H1 (cell line): ENCODE data around the gene STARD3. TPM values are rescaled to one million over a fixed set of nuclear protein-coding genes. Genes with fewer than 3 reads are reported as not detected.
A peak's percentile ranks its signal among the peaks of the same experiment; 100 is the strongest.

Experiments used
- CTCF ChIA-PET: fragments of 300-600 bp; sonication (Branson Sonifier 250); formaldehyde crosslinking; loops from one replicate; lab custom pipeline; 2021; ENCODE audit not compliant: partially characterized antibody; lab: Charles Lee
- POLR2A ChIA-PET: fragments of 300-600 bp; sonication (Branson Sonifier 250); formaldehyde crosslinking; loops from one replicate; lab custom pipeline; 2021; ENCODE audit warnings: inconsistent platforms; ENCODE audit not compliant: partially characterized antibody; lab: Charles Lee
- DNase-seq, 2 experiments: peaks; one replicate each; pipeline versions ENCODE4 v3.0.0 to v3.0.0-alpha.2; 2010 to 2022; ENCODE audit warnings: low spot score in 2 of 2, low read depth in 1 of 2, mixed read lengths in 1 of 2
- FAIRE-seq: peaks from 2 replicates; lab custom pipeline; 2011; peaks lifted over from hg19 to GRCh38; lab: Jason Lieb, UNC
- H2AFZ ChIP-seq: 2 replicates; pipeline ENCODE4 v1.8.1; 2012; ENCODE audit warnings: low read length, inconsistent platforms
- H2AK5ac ChIP-seq: 2 replicates; pipeline ENCODE4 v1.6.1; 2013; ENCODE audit warnings: low read depth, low read length
- H2BK120ac ChIP-seq: replicated peaks from 2 replicates; pipeline ENCODE3; 2013; ENCODE audit warnings: low read depth, low read length, inconsistent platforms
- H2BK12ac ChIP-seq: 2 replicates; pipeline ENCODE4 v1.6.1; 2013; ENCODE audit warnings: low read depth, low read length
- H2BK15ac ChIP-seq: 2 replicates; pipeline ENCODE4 v1.6.1; 2013; ENCODE audit warnings: low read length
- H2BK20ac ChIP-seq: 2 replicates; pipeline ENCODE4 v1.6.1; 2013; ENCODE audit warnings: low read length
- H2BK5ac ChIP-seq: 2 replicates; pipeline ENCODE4 v1.6.1; 2013; ENCODE audit warnings: low read depth, low read length
- H3K14ac ChIP-seq: 2 replicates; pipeline ENCODE4 v1.6.1; 2013; ENCODE audit warnings: inconsistent platforms; ENCODE audit not compliant: insufficient read length
- H3K18ac ChIP-seq: 2 replicates; pipeline ENCODE4 v1.6.1; 2013; ENCODE audit warnings: low read length; ENCODE audit errors: extremely low read depth
- H3K23ac ChIP-seq: 2 replicates; pipeline ENCODE4 v1.6.1; 2013; ENCODE audit warnings: inconsistent platforms; ENCODE audit not compliant: insufficient read length
- H3K23me2 ChIP-seq: 2 replicates; pipeline ENCODE4 v1.6.1; 2013; ENCODE audit warnings: low read depth, low read length
- H3K27ac ChIP-seq: 2 replicates; pipeline ENCODE4 v1.6.1; 2011; ENCODE audit warnings: low read depth, low read length, inconsistent platforms
- H3K27me3 ChIP-seq, 4 experiments: replicated peaks in 1 of 4; 1 replicate in 1 of 4; 2 replicates in 3 of 4; pipeline versions ENCODE4 v1.6.1 to v1.8.1; 2011 to 2013; ENCODE audit warnings: low read length in 3 of 4, mild to moderate bottlenecking in 3 of 4, inconsistent platforms in 2 of 4, mixed read lengths in 2 of 4, moderate library complexity in 1 of 4; ENCODE audit not compliant: control insufficient read depth in 3 of 4, insufficient read depth in 3 of 4; ENCODE audit errors: extremely low read depth in 1 of 4
- H3K36me3 ChIP-seq, 4 experiments: 2 replicates each; pipeline versions ENCODE4 v1.6.1 to v1.8.1; 2011 to 2013; ENCODE audit warnings: mild to moderate bottlenecking in 4 of 4, low read length in 3 of 4, moderate library complexity in 2 of 4, control low read depth in 1 of 4, inconsistent platforms in 1 of 4; ENCODE audit not compliant: insufficient read depth in 4 of 4, control insufficient read depth in 2 of 4
- H3K4ac ChIP-seq: replicated peaks from 2 replicates; pipeline ENCODE3; 2013; ENCODE audit warnings: low read length, low read depth, mixed read lengths, inconsistent platforms; ENCODE audit not compliant: insufficient read length
- H3K4me1 ChIP-seq, 4 experiments: replicated peaks in 1 of 4; 1 replicate in 1 of 4; 2 replicates in 3 of 4; pipeline versions ENCODE4 v1.6.1 to v1.8.1; 2011 to 2013; ENCODE audit warnings: low read length in 3 of 4, inconsistent platforms in 2 of 4, mixed read lengths in 1 of 4; ENCODE audit not compliant: insufficient read depth in 4 of 4, control insufficient read depth in 3 of 4
- H3K4me2 ChIP-seq, 2 experiments: 2 replicates each; pipeline versions ENCODE4 v1.6.1 to v1.8.1; 2011 to 2013; ENCODE audit warnings: low read depth in 2 of 2, low read length in 2 of 2, control low read depth in 1 of 2, inconsistent platforms in 1 of 2, mild to moderate bottlenecking in 1 of 2; ENCODE audit not compliant: insufficient read depth in 1 of 2
- H3K4me3 ChIP-seq, 4 experiments: fragments of 200-600, 300-600 bp in 1 of 4; sonication (generic), shearing (Covaris generic), sonication (Bioruptor Twin) in 1 of 4; 2 replicates each; pipeline versions ENCODE4 v1.5.1 to v1.8.1; 2011 to 2016; ENCODE audit warnings: low read length in 4 of 4, low read depth in 3 of 4, control low read depth in 2 of 4, inconsistent platforms in 2 of 4, mild to moderate bottlenecking in 2 of 4, mixed read lengths in 1 of 4, moderate library complexity in 1 of 4; ENCODE audit not compliant: insufficient read depth in 2 of 4; ENCODE audit errors: extremely low read depth in 1 of 4
- H3K56ac ChIP-seq: replicated peaks from 2 replicates; pipeline ENCODE3; 2013; ENCODE audit warnings: low read depth, mild to moderate bottlenecking, mixed read lengths, low read length, inconsistent platforms; ENCODE audit not compliant: insufficient read length
- H3K79me1 ChIP-seq: 2 replicates; pipeline ENCODE4 v1.6.1; 2013; ENCODE audit warnings: low read depth, low read length, control low read depth
- H3K79me2 ChIP-seq, 2 experiments: 2 replicates each; pipeline versions ENCODE4 v1.6.1 to v1.8.1; 2012 to 2013; ENCODE audit warnings: low read length in 2 of 2, mild to moderate bottlenecking in 2 of 2, inconsistent platforms in 1 of 2; ENCODE audit not compliant: insufficient read depth in 2 of 2, control insufficient read depth in 1 of 2
- H3K9ac ChIP-seq, 4 experiments: replicated peaks in 1 of 4; 1 replicate in 1 of 4; 2 replicates in 3 of 4; pipeline versions ENCODE4 v1.6.1 to v1.8.1; 2011 to 2013; ENCODE audit warnings: low read depth in 3 of 4, low read length in 3 of 4, control low read depth in 2 of 4, mild to moderate bottlenecking in 2 of 4, moderate library complexity in 2 of 4, inconsistent platforms in 1 of 4; ENCODE audit errors: extremely low read depth in 1 of 4
- H3K9me3 ChIP-seq, 2 experiments: 2 replicates each; pipeline versions ENCODE4 v1.6.1 to v1.8.1; 2012 to 2013; ENCODE audit warnings: mild to moderate bottlenecking in 2 of 2, moderate library complexity in 2 of 2, control low read depth in 1 of 2, inconsistent platforms in 1 of 2, low read depth in 1 of 2, low read length in 1 of 2, mixed read lengths in 1 of 2; ENCODE audit not compliant: insufficient read depth in 2 of 2
- H4K20me1 ChIP-seq, 2 experiments: replicated peaks in 1 of 2; 2 replicates each; pipeline versions ENCODE3 to v1.8.1; 2011 to 2013; ENCODE audit warnings: inconsistent platforms in 2 of 2, low read length in 2 of 2, mild to moderate bottlenecking in 1 of 2; ENCODE audit not compliant: insufficient read depth in 2 of 2, control insufficient read depth in 1 of 2
- H4K5ac ChIP-seq: 2 replicates; pipeline ENCODE4 v1.6.1; 2013; ENCODE audit warnings: low read length, low read depth, mixed read lengths, inconsistent platforms; ENCODE audit not compliant: insufficient read length
- H4K8ac ChIP-seq: 2 replicates; pipeline ENCODE4 v1.8.0; 2013; ENCODE audit warnings: mild to moderate bottlenecking, moderate library complexity, low read length, inconsistent platforms; ENCODE audit not compliant: insufficient read depth; ENCODE audit errors: extremely low read depth
- H4K91ac ChIP-seq: replicated peaks from 2 replicates; pipeline ENCODE3; 2013; ENCODE audit warnings: low read length, mixed read lengths, inconsistent platforms; ENCODE audit not compliant: insufficient read length
- BACH1 ChIP-seq: IDR thresholded peaks from 2 replicates; pipeline ENCODE4 v1.6.1; 2012; ENCODE audit warnings: low read length, improper control_type of control experiment
- CBX5 ChIP-seq: fragments of 300-800, 300-1000 bp; sonication (generic); IDR thresholded peaks from 2 replicates; pipeline ENCODE4 v1.7.1; 2016; ENCODE audit warnings: antibody characterized with exemption, low read length, low read depth
- CHD2 ChIP-seq: IDR thresholded peaks from 2 replicates; pipeline ENCODE4 v1.6.1; 2012; ENCODE audit warnings: low read length, improper control_type of control experiment
- EZH2 ChIP-seq: fragments of 200-600 bp; sonication (generic); IDR thresholded peaks from 2 replicates; pipeline ENCODE4 v1.7.1; 2012; ENCODE audit warnings: low read depth, mild to moderate bottlenecking, moderate library complexity, low read length, inconsistent platforms; ENCODE audit not compliant: severe bottlenecking
- HDAC6 ChIP-seq: IDR thresholded peaks from one replicate; pipeline ENCODE4 v1.7.1; 2012; ENCODE audit warnings: low read depth, mild to moderate bottlenecking, inconsistent platforms, low read length, moderate library complexity
- MAFK ChIP-seq: IDR thresholded peaks from 2 replicates; pipeline ENCODE4 v1.6.1; 2012; ENCODE audit warnings: low read depth, mild to moderate bottlenecking, improper control_type of control experiment, low read length
- SRF ChIP-seq: IDR thresholded peaks from 2 replicates; pipeline ENCODE4 v1.6.1; 2011; ENCODE audit warnings: mild to moderate bottlenecking, low read depth, low read length, moderate library complexity
- YY1 ChIP-seq: IDR thresholded peaks from 2 replicates; pipeline ENCODE4 v1.6.1; 2011; ENCODE audit warnings: low read depth, mild to moderate bottlenecking, low read length
- WGBS, 2 experiments: shearing (Covaris generic) in 1 of 2; methylation state at CpG; one replicate each; pipeline versions ENCODE4 v1.1.6 to v1.1.7; 2013 to 2015; ENCODE audit warnings: low lambda C conversion rate in 2 of 2, mixed read lengths in 2 of 2, inconsistent platforms in 1 of 2, low coverage in 1 of 2, missing lambda C conversion rate in 1 of 2; ENCODE audit not compliant: insufficient replicate concordance in 2 of 2, insufficient coverage in 1 of 2, insufficient read length in 1 of 2; ENCODE audit errors: extremely low coverage in 1 of 2, missing lambda C conversion rate in 1 of 2; 5-methylcytosine and 5-hydroxymethylcytosine counted together
- polyA plus RNA-seq, 7 experiments: library from polyadenylated mRNA; depleted of rRNA in 3 of 7; stranded (reverse) in 5 of 7; unstranded in 2 of 7; fragments of >200 nt in 5 of 7; fragments of 200-250 nt in 2 of 7; gene quantifications; 1 replicate in 5 of 7; 2 replicates in 1 of 7; 4 replicates in 1 of 7; pipeline versions ENCODE4 v1.2.1 to v1.2.3, GENCODE V29; 2011 to 2013; ENCODE audit warnings: missing spikeins in 2 of 7, mixed read lengths in 2 of 7
- total RNA-seq: library from RNA; stranded (reverse); fragmentation: NEBNext Ultra II Directional; extraction: Animal tissue kit (Norgen Biotek cat#: 25700); gene quantifications from 2 replicates; pipeline ENCODE4 v1.2.1, GENCODE V29; 2021
- TF ChIP-seq, protein P1 (sequence below): IDR thresholded peaks from 2 replicates; pipeline ENCODE4 v1.6.1; 2012; ENCODE audit warnings: inconsistent platforms

Gene STARD3
- total and polyA plus RNA-seq, 2 of the 8 experiments (the other 6 are each of a cell fraction or from before 2014, with no cell fraction given) = 47.6 to 80.3 TPM

GRCh38 chr17:39667945-39668924 is 31.3 kb downstream of the STARD3 start, which contains the start of gene PNMT:
TSS of gene PNMT (plus strand) at chr17:39668453. CDS start at chr17:39668476, 23 bp downstream.
- Histone ChIP-seq H3K9ac (peak within 1 kb of the TSS in 1 of 4 experiments; percentile 36; a peak in 1 of 7 replicates), H4K91ac (peak within 1 kb of the TSS; percentile 49), H2AFZ (no peak within 1 kb of the TSS), H3K4me3 (peak within 1 kb of the TSS; percentile 29 to 67 (median 32)), H2BK12ac (peak within 1 kb of the TSS; percentile 84; the same call in 1 of the 2 replicates), H3K23me2 (peaks cover 11% of the 10 kb centered on the region; the same call in 1 of the 2 replicates), H3K4ac (no peak within 1 kb of the TSS), H4K20me1 (peaks cover 0 to 2% of the 10 kb centered on the region in 2 experiments), H3K36me3 (no peaks in the 10 kb centered on the region), H3K56ac (no peak within 1 kb of the TSS), H2BK120ac (no peak within 1 kb of the TSS), H3K4me1 (peaks cover 0 to 43% (median 36%) of the 10 kb centered on the region in 4 experiments; a peak in 6 of 7 replicates), H4K5ac (no peak within 1 kb of the TSS), H3K79me1 (no peaks in the 10 kb centered on the region), H3K9me3 (no peaks in the 10 kb centered on the region), H3K79me2 (no peaks in the 10 kb centered on the region), H2BK20ac (no peak within 1 kb of the TSS), H3K27ac (no peak within 1 kb of the TSS), H3K4me2 (peak within 1 kb of the TSS; percentile 70 to 79), H2BK5ac (0 out of 2 replicates have a peak within 1 kb of the TSS, but pooled peaks have one; percentile 18), H3K14ac (no peak within 1 kb of the TSS), H2BK15ac (no peak within 1 kb of the TSS; the same call in 1 of the 2 replicates), H3K27me3 (peaks cover 0 to 25% (median 6%) of the 10 kb centered on the region in 4 experiments; a peak in 4 of 7 replicates), H4K8ac (peak within 1 kb of the TSS; percentile 30), H2AK5ac (no peak within 1 kb of the TSS), H3K18ac (peak within 1 kb of the TSS; percentile 93), H3K23ac (no peak within 1 kb of the TSS)
- DNase-seq = peak in 1 of 2 experiments; percentile 87
- 5% methylated on average over 32 of the region's 85 CpGs; no CpG with 5 or more reads in 1 of the 2 experiments for WGBS, 2 experiments
- CTCF ChIA-PET = interaction anchor here (1.1 to 52.4 kb wide), 12 partner anchors 8 to 120 kb away, joined by 3 to 1885 read pairs (median 7); partner anchors contain the start of genes ERBB2, MIEN1, PGAP3 and PPP1R1B
- POLR2A ChIA-PET = interaction anchor here (0.7 to 32.5 kb wide), 12 partner anchors 8 to 87 kb away, joined by 3 to 708 read pairs (median 4); partner anchors contain the start of genes ERBB2, MIEN1 and PGAP3
- FAIRE-seq = no peak
- TF ChIP-seq CHD2 = no peak
- TF ChIP-seq, protein P1, sequence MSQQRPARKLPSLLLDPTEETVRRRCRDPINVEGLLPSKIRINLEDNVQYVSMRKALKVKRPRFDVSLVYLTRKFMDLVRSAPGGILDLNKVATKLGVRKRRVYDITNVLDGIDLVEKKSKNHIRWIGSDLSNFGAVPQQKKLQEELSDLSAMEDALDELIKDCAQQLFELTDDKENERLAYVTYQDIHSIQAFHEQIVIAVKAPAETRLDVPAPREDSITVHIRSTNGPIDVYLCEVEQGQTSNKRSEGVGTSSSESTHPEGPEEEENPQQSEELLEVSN = peak; percentile 72
- TF ChIP-seq CBX5 = no peak
- TF ChIP-seq YY1 = no peak
- no peak for TF ChIP-seq BACH1
- no peak for TF ChIP-seq SRF
- TF ChIP-seq MAFK = no peak
- no peak for TF ChIP-seq HDAC6
- TF ChIP-seq EZH2 = peak; percentile 30
